KMS-11 (cell line): ENCODE measurements around the gene TMEM165.
"Not testable (repeated sequence)": the region's sequence is repeated elsewhere in the genome, so short reads cannot be mapped to it uniquely, and the experiment has no call there.

Source experiments
- H2AFZ ChIP-seq: fragments of 200-600 bp; sonication (generic); 2 replicates; pipeline ENCODE4 v1.6.1; 2016; ENCODE audit warnings: antibody characterized with exemption, mixed run types, low read depth
- H3K27ac ChIP-seq: fragments of 200-600 bp; sonication (generic); 2 replicates; pipeline ENCODE4 v1.6.1; 2016; ENCODE audit warnings: mild to moderate bottlenecking, mixed run types
- H3K27me3 ChIP-seq: fragments of 200-600 bp; sonication (generic); 2 replicates; pipeline ENCODE4 v1.6.1; 2017; ENCODE audit warnings: mild to moderate bottlenecking, low read depth, mixed run types, moderate library complexity; ENCODE audit not compliant: insufficient read depth
- H3K36me3 ChIP-seq: fragments of 200-600 bp; sonication (generic); 2 replicates; pipeline ENCODE4 v1.6.1; 2017; ENCODE audit warnings: mild to moderate bottlenecking, mixed run types; ENCODE audit not compliant: insufficient read depth
- H3K4me1 ChIP-seq: fragments of 200-600 bp; sonication (generic); 2 replicates; pipeline ENCODE4 v1.6.1; 2016; ENCODE audit warnings: mild to moderate bottlenecking, low read depth, mixed run types; ENCODE audit not compliant: poor library complexity, severe bottlenecking
- H3K4me2 ChIP-seq: fragments of 200-600 bp; sonication (generic); 2 replicates; pipeline ENCODE4 v1.7.0; 2016; ENCODE audit warnings: mild to moderate bottlenecking, mixed run types
- H3K4me3 ChIP-seq: fragments of 200-600 bp; sonication (generic); IDR thresholded peaks from 2 replicates; pipeline ENCODE4 v1.6.1; 2017; ENCODE audit warnings: low read depth, low read length, mixed read lengths; ENCODE audit not compliant: insufficient read depth
- H3K79me2 ChIP-seq: fragments of 200-600 bp; sonication (generic); 2 replicates; pipeline ENCODE4 v1.6.1; 2016; ENCODE audit warnings: low read depth, mixed run types; ENCODE audit not compliant: insufficient read depth
- H3K9ac ChIP-seq: fragments of 200-600 bp; sonication (generic); 2 replicates; pipeline ENCODE4 v1.6.1; 2016; ENCODE audit warnings: mild to moderate bottlenecking, mixed run types
- H4K20me1 ChIP-seq: fragments of 200-600 bp; sonication (generic); 2 replicates; pipeline ENCODE4 v1.6.1; 2016; ENCODE audit warnings: mild to moderate bottlenecking, mixed run types; ENCODE audit not compliant: insufficient read depth
- CTCF ChIP-seq: fragments of 200-600 bp; sonication (generic); conservative IDR thresholded peaks from 2 replicates; pipeline ENCODE4 v1.6.1; 2017; ENCODE audit warnings: low read depth, mild to moderate bottlenecking, antibody characterized with exemption, low read length, moderate library complexity, mixed read lengths

Gene TMEM165

GRCh38 chr4:55358668-55359067 lies 37.1 kb upstream of the TMEM165 start:
- H3K4me1 ChIP-seq = peaks cover 4% of the 10 kb centered on the region
- H4K20me1 ChIP-seq = no peaks in the 10 kb centered on the region
- no peaks in the 10 kb centered on the region for H3K79me2 ChIP-seq
- no peak for TF ChIP-seq CTCF
- H3K4me2 ChIP-seq = no peak overlapping the region
- no peak overlapping the region for H2AFZ ChIP-seq
- no peaks in the 10 kb centered on the region for H3K36me3 ChIP-seq
- H3K9ac ChIP-seq = no peak overlapping the region
- no peak overlapping the region for H3K27ac ChIP-seq
- no peak overlapping the region for H3K4me3 ChIP-seq
- H3K27me3 ChIP-seq = no peaks in the 10 kb centered on the region

DNA sequence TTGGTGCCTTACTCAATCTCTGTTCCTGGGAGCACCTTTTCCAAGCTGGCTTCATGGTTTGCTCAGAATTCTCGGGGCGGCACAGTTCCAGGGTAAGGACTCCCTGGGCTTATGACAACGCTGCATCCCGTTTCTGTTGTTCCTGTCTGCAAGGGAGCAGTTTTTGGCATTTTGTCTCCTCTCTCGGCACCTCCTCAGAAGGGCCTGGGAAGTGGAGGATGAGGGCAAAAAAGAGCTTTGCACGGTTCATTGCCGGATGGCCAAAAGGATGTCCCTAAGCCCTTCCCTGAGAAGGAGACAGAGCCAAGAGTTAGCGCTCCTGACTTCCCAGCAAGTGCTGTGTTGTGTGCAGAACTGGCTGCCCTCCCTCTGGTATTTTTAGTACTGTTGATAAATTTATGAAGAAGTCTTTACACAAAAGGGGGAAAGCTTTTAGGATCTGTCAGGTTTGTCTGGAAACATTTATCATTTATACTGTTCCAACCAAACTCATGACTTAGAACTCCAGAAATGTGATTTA lies 36.3 kb upstream of the TMEM165 start:
- no peaks in the 10 kb centered on the region for H3K36me3 ChIP-seq
- peaks cover 4% of the 10 kb centered on the region for H3K4me1 ChIP-seq
- no peak overlapping the region for H3K4me2 ChIP-seq
- no peak overlapping the region for H3K9ac ChIP-seq
- no peaks in the 10 kb centered on the region for H4K20me1 ChIP-seq
- H2AFZ ChIP-seq = no peak overlapping the region
- H3K4me3 ChIP-seq = no peak overlapping the region
- no peak for TF ChIP-seq CTCF
- H3K79me2 ChIP-seq = no peaks in the 10 kb centered on the region
- H3K27me3 ChIP-seq = no peaks in the 10 kb centered on the region
- H3K27ac ChIP-seq = no peak overlapping the region

DNA sequence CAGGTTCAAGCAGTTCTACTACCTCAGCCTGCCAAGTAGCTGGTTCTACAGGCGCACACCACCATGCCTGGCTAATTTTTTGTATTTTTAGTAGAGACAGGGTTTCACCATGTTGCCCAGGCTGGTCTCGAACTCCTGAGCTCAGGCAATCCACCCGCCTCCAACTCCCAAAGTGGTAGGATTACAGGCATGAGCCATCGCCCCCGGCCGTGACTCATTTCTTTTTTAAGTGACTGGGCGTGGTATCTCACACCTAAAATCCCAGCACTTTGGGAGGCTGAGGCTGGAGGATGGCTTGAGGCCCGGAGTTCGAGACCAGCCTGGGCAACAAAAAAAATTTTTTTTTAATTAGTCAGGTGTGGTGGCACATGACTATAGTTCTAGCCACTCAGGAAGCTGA lies 32.8 kb upstream of the TMEM165 start:
- H3K9ac ChIP-seq, H3K79me2 ChIP-seq, H3K27ac ChIP-seq, H3K4me3 ChIP-seq, H3K4me2 ChIP-seq, H4K20me1 ChIP-seq, H3K27me3 ChIP-seq, H3K36me3 ChIP-seq, H2AFZ ChIP-seq, H3K4me1 ChIP-seq: not testable (repeated sequence)

- Histone ChIP-seq H3K4me3 (no peak overlapping the region), H2AFZ (no peak overlapping the region), H3K27me3 (no peaks in the 10 kb centered on the region), H3K36me3 (no peaks in the 10 kb centered on the region), H4K20me1 (no peaks in the 10 kb centered on the region), H3K9ac (no peak overlapping the region), H3K79me2 (no peaks in the 10 kb centered on the region), H3K4me2 (no peak overlapping the region), H3K4me1 (peaks cover 1% of the 10 kb centered on the region), H3K27ac (no peak overlapping the region)
- TF ChIP-seq CTCF = no peak
Observed at GRCh38 chr4:55363691-55364351, 31.9 kb upstream of the TMEM165 start.

DNA sequence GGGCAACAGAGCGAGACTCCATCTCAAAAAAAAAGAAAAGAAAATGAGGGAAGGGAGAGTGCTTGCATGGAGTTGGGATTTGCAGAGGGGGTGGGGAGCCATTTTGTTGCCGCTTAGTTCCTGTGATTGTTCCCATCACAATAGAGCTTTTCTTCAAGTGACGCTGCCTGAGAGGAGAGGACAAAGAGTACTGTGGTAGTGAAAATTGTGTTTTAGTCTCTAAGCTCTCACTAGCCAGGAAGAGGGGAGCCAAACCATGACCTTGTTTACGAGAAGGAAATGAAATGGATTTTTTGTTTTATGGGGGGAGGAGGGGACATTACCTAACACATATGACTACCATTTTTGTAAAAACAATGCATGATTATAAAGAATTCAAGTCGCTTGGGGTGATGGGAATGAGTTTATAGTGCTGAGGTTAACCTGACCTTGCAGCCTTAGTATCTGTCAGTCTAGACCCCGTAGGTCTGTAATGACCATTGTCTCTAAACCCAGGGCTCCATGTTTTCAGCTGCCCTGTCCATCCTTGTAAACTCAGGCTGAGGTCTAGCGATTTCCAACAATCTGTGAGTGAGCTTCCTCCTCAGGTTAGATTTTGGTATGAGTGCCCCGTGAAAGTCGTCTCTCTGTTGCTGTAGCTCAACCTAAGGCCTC lies 30.9 kb upstream of the TMEM165 start:
- Histone ChIP-seq H3K36me3 (no peaks in the 10 kb centered on the region), H3K4me1 (peaks cover 1% of the 10 kb centered on the region), H3K4me3 (no peak overlapping the region), H3K9ac (no peak overlapping the region), H4K20me1 (no peaks in the 10 kb centered on the region), H3K79me2 (no peaks in the 10 kb centered on the region), H3K27ac (no peak overlapping the region), H3K4me2 (no peak overlapping the region), H3K27me3 (no peaks in the 10 kb centered on the region), H2AFZ (no peak overlapping the region)
- no peak for TF ChIP-seq CTCF
